ENCODE results near the gene YIPF7.

The YIPF7 gene

DNA sequence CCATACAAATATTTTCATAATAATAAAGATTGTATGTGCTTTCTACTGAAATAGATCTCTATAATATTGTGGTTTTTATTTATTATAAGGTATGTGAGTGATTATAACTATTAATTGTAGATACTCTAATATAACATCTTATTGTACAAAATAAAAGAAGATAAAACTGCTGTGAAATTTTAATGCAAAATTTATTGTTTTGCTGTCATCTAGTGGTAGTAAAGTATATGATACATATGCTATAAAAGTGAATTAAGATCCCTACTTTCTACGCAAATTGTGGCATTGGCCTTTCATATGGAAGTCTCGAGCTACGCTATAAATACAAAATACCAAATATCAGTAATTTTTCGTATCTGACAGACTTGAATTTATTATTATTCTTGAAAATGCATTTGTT is 19.3 kb downstream of the YIPF7 start:
- peak; percentile 5 for DNase-seq (ENCODE audit: low read depth)
- no peak overlapping the region for H3K4me3 ChIP-seq (ENCODE audit: low read depth, low read length)
- peak; percentile 41 for TF ChIP-seq CTCF (conservative IDR thresholded peaks at IDR 0.05; ENCODE audit: low read depth, low read length)

DNA sequence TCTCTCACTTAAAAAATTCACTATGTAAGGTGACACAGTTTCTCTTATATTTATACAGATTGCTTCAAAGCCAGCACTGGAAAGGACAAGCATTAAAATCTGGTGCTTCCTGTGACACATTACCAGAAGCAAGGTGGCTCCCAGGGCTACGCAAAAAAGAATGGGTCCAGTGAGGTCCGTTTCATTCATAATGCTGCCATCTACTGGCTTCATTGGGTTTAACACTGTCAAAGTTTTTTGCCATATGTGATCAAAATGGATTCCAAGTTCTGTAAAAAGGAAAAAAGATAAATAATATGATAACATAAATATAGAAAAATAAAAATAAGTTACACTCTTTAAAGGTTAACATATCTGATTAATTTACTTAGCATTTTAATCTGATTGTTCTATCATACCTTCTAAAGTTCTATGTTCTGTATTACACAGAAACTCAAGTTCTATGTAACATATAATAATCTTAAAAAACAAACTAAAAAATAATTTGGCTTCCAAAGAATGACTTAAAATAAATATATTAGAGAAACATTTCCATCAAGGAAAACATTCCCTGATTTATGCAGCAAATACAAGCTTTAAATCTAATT is 22.1 kb downstream of the YIPF7 start:
- H3K4me3 ChIP-seq (ENCODE audit: low read depth, low read length), result no peak overlapping the region
- TF ChIP-seq CTCF (conservative IDR thresholded peaks at IDR 0.05; ENCODE audit: low read depth, low read length), result peak; percentile 79
- DNase-seq (ENCODE audit: low read depth), result peak; percentile 68

DNA sequence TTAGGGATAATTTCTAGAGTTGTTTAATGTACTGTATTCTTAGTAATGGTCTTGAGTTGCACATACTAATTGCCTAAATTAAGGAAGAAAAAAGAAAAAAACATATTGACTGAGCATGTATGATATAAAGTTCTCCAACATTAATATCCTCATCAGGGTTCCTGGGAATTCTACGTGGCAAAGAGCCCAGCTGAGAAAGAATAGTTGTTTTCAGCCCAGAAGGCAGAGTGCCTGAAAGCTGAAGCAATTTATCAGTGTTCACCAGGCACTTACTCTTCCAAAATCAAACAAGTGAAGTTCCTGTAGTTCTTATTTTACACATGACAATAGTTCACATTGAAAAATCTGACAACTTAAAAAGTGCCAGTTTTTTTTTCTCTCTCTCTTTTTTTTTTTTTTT is 27.7 kb downstream of the YIPF7 start:
- no peak for TF ChIP-seq CTCF (conservative IDR thresholded peaks at IDR 0.05; ENCODE audit: low read depth, low read length)
- no peak overlapping the region for H3K4me3 ChIP-seq (ENCODE audit: low read depth, low read length)
- no peak for DNase-seq (ENCODE audit: low read depth)

DNA sequence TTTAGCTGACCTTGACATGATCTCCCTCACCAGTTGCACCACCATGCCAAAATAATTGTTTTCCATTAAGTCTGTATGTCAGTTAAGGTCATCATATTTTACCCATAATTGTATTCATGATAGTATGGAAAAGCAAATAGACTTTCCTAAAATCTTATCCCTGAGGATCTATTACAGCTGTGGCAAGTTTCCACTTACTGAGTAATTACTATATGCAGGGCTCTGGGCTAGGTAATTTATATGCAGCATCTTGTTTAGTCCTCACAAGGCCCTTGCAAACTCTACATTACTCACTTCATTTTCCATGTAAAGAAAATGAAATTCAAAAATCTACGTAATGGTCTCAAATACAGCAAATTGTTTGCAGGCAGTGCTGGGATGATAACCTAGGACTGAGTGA is 34.8 kb downstream of the YIPF7 start:
- no peak for TF ChIP-seq CTCF (conservative IDR thresholded peaks at IDR 0.05; ENCODE audit: low read depth, low read length)
- no peak overlapping the region for H3K4me3 ChIP-seq (ENCODE audit: low read depth, low read length)
- DNase-seq (ENCODE audit: low read depth), result no peak

- no peak for DNase-seq (ENCODE audit: low read depth)
- TF ChIP-seq CTCF (conservative IDR thresholded peaks at IDR 0.05; ENCODE audit: low read depth, low read length), result no peak
- H3K4me3 ChIP-seq (ENCODE audit: low read depth, low read length), result no peak overlapping the region
These were observed 68.0 kb downstream of the YIPF7 start for GRCh38 chr4:44583393-44583792.

DNA sequence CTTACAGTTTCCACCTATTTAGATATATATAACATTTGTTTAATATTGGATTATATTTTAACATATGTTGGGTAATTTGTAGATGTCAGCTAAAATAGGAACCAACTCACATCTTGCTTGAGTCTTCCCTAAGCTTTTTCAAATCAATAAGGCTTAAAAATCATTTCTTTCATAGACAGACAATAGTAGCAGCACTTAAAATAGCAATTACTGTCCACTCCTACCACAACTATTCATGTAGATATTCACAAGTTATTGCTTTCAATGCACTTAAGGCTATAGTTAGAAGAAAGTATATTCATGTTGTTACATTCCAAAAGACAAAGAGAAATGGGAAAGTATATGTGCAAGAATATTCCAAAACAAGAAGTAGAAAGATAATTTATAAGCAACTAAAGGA is 71.2 kb downstream of the YIPF7 start:
- DNase-seq (ENCODE audit: low read depth), result no peak
- no peak overlapping the region for H3K4me3 ChIP-seq (ENCODE audit: low read depth, low read length)
- TF ChIP-seq CTCF (conservative IDR thresholded peaks at IDR 0.05; ENCODE audit: low read depth, low read length), result no peak

GRCh38 chr4:44578954-44579353 is 72.5 kb downstream of the YIPF7 start:
- no peak for DNase-seq (ENCODE audit: low read depth)
- no peak overlapping the region for H3K4me3 ChIP-seq (ENCODE audit: low read depth, low read length)
- no peak for TF ChIP-seq CTCF (conservative IDR thresholded peaks at IDR 0.05; ENCODE audit: low read depth, low read length)
